Hippocampal formation (tissue), 2 donors: ENCODE measurements around the gene ITGB3BP.

Source experiments
- DNase-seq, 2 donors: peaks; one replicate each; lab custom pipeline; 2025; lab: John Stamatoyannopoulos, UW

The ITGB3BP gene

GRCh38 chr1:63418101-63418500 is 104.9 kb downstream of the ITGB3BP start:
- no peak for DNase-seq

GRCh38 chr1:63414691-63415365 is 108.2 kb downstream of the ITGB3BP start:
- no peak for DNase-seq

- DNase-seq = no peak
These were observed 109.6 kb downstream of the ITGB3BP start for GRCh38 chr1:63413394-63413793.

DNA sequence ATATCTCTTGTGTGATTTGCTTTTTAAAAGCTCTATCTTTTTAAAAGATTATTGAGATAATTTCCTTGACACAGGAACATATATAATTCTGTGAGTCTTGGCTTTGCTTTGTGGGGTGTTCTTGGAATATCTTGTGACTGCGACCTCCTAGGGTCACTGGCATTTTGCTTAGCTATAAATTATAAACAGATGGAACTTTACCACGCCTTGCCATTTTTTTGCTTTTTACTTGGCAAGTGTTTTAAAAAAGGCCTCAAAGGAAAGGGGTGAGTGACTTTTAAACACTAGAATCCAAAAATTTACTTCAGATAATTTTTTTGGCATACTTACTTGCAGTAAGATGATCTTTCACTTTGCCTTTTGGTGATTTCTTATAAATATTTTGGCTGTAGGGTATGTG is 112.0 kb downstream of the ITGB3BP start:
- DNase-seq = no peak

DNA sequence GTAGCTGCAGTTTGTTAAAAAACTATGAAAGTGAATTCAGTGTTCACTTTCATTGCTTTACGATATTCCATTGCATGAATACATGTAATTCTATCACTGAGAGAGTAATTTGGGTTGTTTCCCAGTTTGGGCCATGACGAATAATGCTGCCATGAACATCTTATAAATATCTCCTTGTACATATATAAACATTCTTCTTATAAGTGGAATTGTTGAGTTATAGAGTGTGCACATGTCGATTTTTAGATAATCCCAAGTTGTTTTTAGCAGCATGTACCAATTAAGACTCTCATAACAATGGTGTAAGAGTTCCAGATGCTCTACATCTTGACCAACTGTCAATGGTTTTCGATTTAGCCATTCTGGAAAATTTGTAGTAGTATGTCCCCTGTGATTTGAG is 114.7 kb downstream of the ITGB3BP start:
- DNase-seq = no peak

DNA sequence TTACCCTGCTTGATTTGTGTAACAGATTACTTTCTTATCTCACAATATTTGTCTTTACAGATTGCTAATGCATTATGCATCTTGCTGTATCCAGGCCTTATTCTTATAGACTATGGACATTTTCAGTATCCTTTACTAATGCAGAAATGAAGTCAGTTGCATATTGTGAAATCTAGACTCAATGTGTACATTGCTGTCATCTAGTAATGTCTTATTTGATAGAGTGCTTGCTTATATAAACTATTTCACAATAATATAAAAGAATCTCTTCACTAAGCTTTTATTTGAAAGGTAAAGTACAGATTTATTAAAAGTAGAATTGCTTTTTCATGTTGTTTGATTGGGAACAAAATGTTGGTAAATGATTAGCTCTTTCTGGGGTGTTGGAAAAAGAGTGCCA is 116.0 kb downstream of the ITGB3BP start:
- DNase-seq = no peak

- DNase-seq = no peak
These were observed 117.0 kb downstream of the ITGB3BP start for GRCh38 chr1:63405987-63406386.

GRCh38 chr1:63405021-63405420 is 118.0 kb downstream of the ITGB3BP start:
- DNase-seq = no peak

DNA sequence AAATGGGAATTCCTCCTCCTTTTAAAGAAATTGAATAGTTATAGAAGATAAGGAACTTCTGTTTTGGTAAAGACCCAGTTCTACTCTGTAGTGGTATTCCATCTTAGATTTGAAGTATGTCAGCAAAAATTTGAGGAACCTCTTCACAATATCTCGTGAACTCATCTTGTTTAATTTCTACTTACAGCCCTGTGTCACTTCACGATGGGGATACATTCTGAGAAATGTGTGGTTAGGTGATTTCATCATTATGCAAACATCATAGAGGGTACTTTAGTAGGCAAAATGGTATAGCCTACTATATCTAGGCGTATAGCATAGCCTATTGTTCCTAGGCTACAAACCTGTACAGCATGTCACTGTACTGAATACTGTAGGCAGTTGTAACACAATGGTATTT is 119.6 kb downstream of the ITGB3BP start:
- DNase-seq = no peak

DNA sequence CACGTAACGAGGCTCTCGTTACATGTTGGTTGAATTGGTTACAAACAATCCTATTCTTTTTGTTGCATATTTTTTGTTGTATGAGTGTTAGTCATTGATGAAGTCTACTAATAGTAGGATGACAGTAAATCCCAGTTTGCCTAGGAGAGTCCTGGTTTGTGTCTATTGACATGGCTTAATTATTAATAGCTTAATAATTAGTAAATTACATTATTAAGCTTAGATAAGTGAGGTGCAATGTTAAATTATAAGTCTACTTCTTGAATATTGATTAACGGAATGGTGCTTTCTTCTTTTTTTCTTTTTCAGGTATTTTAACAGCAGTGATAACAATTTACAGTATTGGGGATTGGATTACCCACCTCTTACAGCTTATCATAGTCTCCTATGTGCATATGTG is 121.1 kb downstream of the ITGB3BP start:
- DNase-seq = no peak
